A673 (cell line): ENCODE measurements around the gene RSAD2. TPM values are rescaled to one million over a fixed set of nuclear protein-coding genes. Genes with fewer than 3 reads are reported as not detected.

Source experiments
- BruUV-seq: library from RNA; stranded (reverse); fragments of 400-500 nt; replicated peaks from 2 replicates; lab custom pipeline; 2021; lab: Mats Ljungman, UMichigan
- CTCF ChIA-PET: fragments of 300-600 bp; sonication (Branson Sonifier 250); formaldehyde crosslinking; loops from one replicate; lab custom pipeline; 2022; ENCODE audit warnings: antibody characterized with exemption; lab: Charles Lee
- POLR2A ChIA-PET: fragments of 300-600 bp; sonication (Branson Sonifier 250); formaldehyde crosslinking; loops from one replicate; lab custom pipeline; 2022; ENCODE audit warnings: antibody characterized with exemption; ENCODE audit not compliant: low non-redundant PET; lab: Charles Lee
- DNase-seq: peaks from one replicate; pipeline ENCODE4 v3.0.0-alpha.2; 2015; ENCODE audit warnings: low spot score
- H3K27ac ChIP-seq: fragments of 200-600 bp; sonication (generic); 2 replicates; pipeline ENCODE4 v1.5.1; 2016; ENCODE audit warnings: mixed run types, low read depth, mild to moderate bottlenecking, mixed read lengths, antibody characterized with exemption, low read length; ENCODE audit not compliant: poor library complexity, severe bottlenecking
- H3K27me3 ChIP-seq: fragments of 200-600 bp; sonication (generic); replicated peaks from 2 replicates; pipeline ENCODE4 v1.6.1; 2017; ENCODE audit warnings: mixed run types, low read depth, mild to moderate bottlenecking, mixed read lengths, antibody characterized with exemption, low read length; ENCODE audit not compliant: insufficient read depth, poor library complexity
- H3K36me3 ChIP-seq: fragments of 200-600 bp; sonication (generic); 2 replicates; pipeline ENCODE4 v1.6.1; 2016; ENCODE audit warnings: mixed run types, mild to moderate bottlenecking, mixed read lengths, antibody characterized with exemption, low read length; ENCODE audit not compliant: insufficient read depth, poor library complexity, severe bottlenecking
- H3K4me1 ChIP-seq: fragments of 200-600 bp; sonication (generic); 2 replicates; pipeline ENCODE4 v1.6.1; 2017; ENCODE audit warnings: mixed run types, mild to moderate bottlenecking, mixed read lengths, antibody characterized with exemption, low read length; ENCODE audit not compliant: insufficient read depth, poor library complexity, severe bottlenecking
- H3K4me3 ChIP-seq: fragments of 200-600 bp; sonication (generic); 2 replicates; pipeline ENCODE4 v1.5.1; 2016; ENCODE audit warnings: low read depth, mixed run types, mild to moderate bottlenecking, mixed read lengths, low read length; ENCODE audit not compliant: poor library complexity, severe bottlenecking
- H3K9me3 ChIP-seq: fragments of 200-600 bp; sonication (generic); 2 replicates; pipeline ENCODE4 v1.6.1; 2016; ENCODE audit warnings: mixed run types, low read depth, mild to moderate bottlenecking, mixed read lengths, antibody characterized with exemption, low read length; ENCODE audit not compliant: poor library complexity, severe bottlenecking
- CTCF ChIP-seq: fragments of 300-800, 200-600 bp; sonication (generic); conservative IDR thresholded peaks from 2 replicates; pipeline ENCODE4 v1.5.1; 2017; ENCODE audit warnings: low read depth, mild to moderate bottlenecking, antibody characterized with exemption, low read length, moderate library complexity, mixed read lengths
- EZH2 ChIP-seq: fragments of 200-600 bp; sonication (generic); IDR thresholded peaks from 2 replicates; pipeline ENCODE4 v1.6.1; 2017; ENCODE audit warnings: borderline replicate concordance, low read depth, mild to moderate bottlenecking, mixed read lengths, antibody characterized with exemption, low read length; ENCODE audit not compliant: poor library complexity, severe bottlenecking
- intact Hi-C: fragments of 100-400 bp; cut with micrococcal nuclease; formaldehyde crosslinking; loops from one replicate; pipeline ENCODE4 v1.10.0; 2022; ENCODE audit not compliant: unreplicated experiment
- total RNA-seq: library from RNA; stranded (reverse); gene quantifications from 2 replicates; pipeline ENCODE4 v1.2.3, GENCODE V29; 2021

The RSAD2 gene
- total RNA-seq, 1 experiment from 2014 or later: 2.2 TPM

GRCh38 chr2:6852195-6852594 is 25.4 kb upstream of the RSAD2 start:
- Histone ChIP-seq H3K4me1 (no peaks in the 10 kb centered on the region), H3K9me3 (no peaks in the 10 kb centered on the region), H3K36me3 (no peaks in the 10 kb centered on the region), H3K27me3 (no peaks in the 10 kb centered on the region), H3K4me3 (no peak overlapping the region), H3K27ac (no peak overlapping the region)
- no peak for DNase-seq
- ChIA-PET POLR2A (no interaction called here), CTCF (no interaction called here)
- BruUV-seq: no TSS peak
- intact Hi-C loops: no loop called here
- TF ChIP-seq CTCF: no peak
- no peak for TF ChIP-seq EZH2

GRCh38 chr2:6854416-6854815 is 23.2 kb upstream of the RSAD2 start:
- ChIA-PET POLR2A (no interaction called here), CTCF (no interaction called here)
- no TSS peak for BruUV-seq
- peaks cover 2% of the 10 kb centered on the region for H3K36me3 ChIP-seq
- no peak for DNase-seq
- H3K27ac ChIP-seq: no peak overlapping the region
- H3K4me3 ChIP-seq: no peak overlapping the region
- intact Hi-C loops: no loop called here
- TF ChIP-seq CTCF (no peak), EZH2 (no peak)
- no peaks in the 10 kb centered on the region for H3K4me1 ChIP-seq
- H3K9me3 ChIP-seq: no peaks in the 10 kb centered on the region
- no peaks in the 10 kb centered on the region for H3K27me3 ChIP-seq

DNA sequence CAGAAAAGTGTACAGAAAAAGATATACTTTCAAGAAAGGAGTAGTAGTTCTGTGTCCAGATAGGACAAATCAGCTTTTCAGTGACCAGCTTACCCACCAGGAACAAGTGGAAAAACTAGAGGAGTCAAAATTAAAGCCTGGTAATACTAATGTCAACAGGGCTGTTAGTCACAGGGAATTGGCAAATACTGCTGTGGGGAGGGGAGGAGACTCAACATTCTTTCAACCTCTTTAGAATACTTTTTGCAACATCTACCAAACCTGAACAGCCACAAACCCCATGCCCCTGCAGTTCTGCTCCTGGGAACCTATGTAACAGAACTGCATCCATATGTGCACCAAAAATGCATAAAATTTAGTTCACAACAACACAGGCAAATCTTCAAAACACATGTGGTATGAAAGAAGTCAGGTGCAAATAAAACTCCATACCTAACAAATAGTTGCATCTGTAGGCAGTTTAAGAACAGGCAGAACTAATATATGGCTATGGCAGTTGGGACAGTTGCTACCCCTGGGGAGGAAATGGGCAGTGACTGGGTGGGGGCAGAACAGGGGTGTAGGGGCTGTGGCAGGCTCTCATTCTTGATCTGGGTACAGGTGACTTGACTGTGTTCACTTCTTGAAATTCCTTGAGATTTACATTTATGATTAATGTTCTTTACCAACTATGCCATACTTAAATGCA is 21.6 kb upstream of the RSAD2 start:
- Histone ChIP-seq H3K4me3 (no peak overlapping the region), H3K36me3 (peaks cover 6% of the 10 kb centered on the region), H3K27ac (no peak overlapping the region), H3K27me3 (no peaks in the 10 kb centered on the region), H3K9me3 (no peaks in the 10 kb centered on the region), H3K4me1 (no peaks in the 10 kb centered on the region)
- no TSS peak for BruUV-seq
- intact Hi-C loops: no loop called here
- TF ChIP-seq EZH2 (no peak), CTCF (no peak)
- DNase-seq: no peak
- POLR2A ChIA-PET: no interaction called here
- CTCF ChIA-PET: no interaction called here
